Measurements from ENCODE around the gene CACNA2D4.

CACNA2D4 gene

GRCh38 chr12:1852076-1852475 is 66.4 kb downstream of the CACNA2D4 start:
- Histone ChIP-seq H3K9ac (no peak overlapping the region), H3K4me2 (no peak overlapping the region), H3K79me2 (ENCODE audit: insufficient read depth, low read depth) (no peaks in the 10 kb centered on the region), H3K4me1 (ENCODE audit: low read depth, poor library complexity, severe bottlenecking) (no peaks in the 10 kb centered on the region), H4K20me1 (ENCODE audit: insufficient read depth) (no peaks in the 10 kb centered on the region), H3K27me3 (ENCODE audit: insufficient read depth, low read depth) (no peaks in the 10 kb centered on the region; the same call in 1 of the 2 replicates), H3K4me3 (IDR thresholded peaks at IDR 0.05; ENCODE audit: insufficient read depth, low read depth, low read length) (no peak overlapping the region), H3K27ac (no peak overlapping the region), H3K36me3 (ENCODE audit: insufficient read depth) (no peaks in the 10 kb centered on the region), H2AFZ (ENCODE audit: low read depth) (no peak overlapping the region)
- TF ChIP-seq CTCF (conservative IDR thresholded peaks at IDR 0.05; ENCODE audit: low read depth, low read length), result no peak

- no peaks in the 10 kb centered on the region for H3K36me3 ChIP-seq (ENCODE audit: insufficient read depth)
- TF ChIP-seq CTCF (conservative IDR thresholded peaks at IDR 0.05; ENCODE audit: low read depth, low read length), result no peak
- H3K4me2 ChIP-seq, result no peak overlapping the region
- no peaks in the 10 kb centered on the region for H4K20me1 ChIP-seq (ENCODE audit: insufficient read depth)
- H3K79me2 ChIP-seq (ENCODE audit: insufficient read depth, low read depth), result no peaks in the 10 kb centered on the region
- H3K9ac ChIP-seq, result no peak overlapping the region
- no peak overlapping the region for H3K4me3 ChIP-seq (IDR thresholded peaks at IDR 0.05; ENCODE audit: insufficient read depth, low read depth, low read length)
- H3K27me3 ChIP-seq (ENCODE audit: insufficient read depth, low read depth), result no peaks in the 10 kb centered on the region; the same call in 1 of the 2 replicates
- no peak overlapping the region for H3K27ac ChIP-seq
- no peaks in the 10 kb centered on the region for H3K4me1 ChIP-seq (ENCODE audit: low read depth, poor library complexity, severe bottlenecking)
- no peak overlapping the region for H2AFZ ChIP-seq (ENCODE audit: low read depth)
Measured at GRCh38 chr12:1851151-1851701, 67.2 kb downstream of the CACNA2D4 start.

GRCh38 chr12:1848745-1849144 is 69.7 kb downstream of the CACNA2D4 start:
- H3K27ac ChIP-seq, result no peak overlapping the region
- H3K4me3 ChIP-seq (IDR thresholded peaks at IDR 0.05; ENCODE audit: insufficient read depth, low read depth, low read length), result no peak overlapping the region
- no peaks in the 10 kb centered on the region for H3K36me3 ChIP-seq (ENCODE audit: insufficient read depth)
- no peaks in the 10 kb centered on the region for H3K79me2 ChIP-seq (ENCODE audit: insufficient read depth, low read depth)
- no peaks in the 10 kb centered on the region for H4K20me1 ChIP-seq (ENCODE audit: insufficient read depth)
- TF ChIP-seq CTCF (conservative IDR thresholded peaks at IDR 0.05; ENCODE audit: low read depth, low read length), result no peak
- peaks cover 17% of the 10 kb centered on the region; the same call in 1 of the 2 replicates for H3K27me3 ChIP-seq (ENCODE audit: insufficient read depth, low read depth)
- H3K4me1 ChIP-seq (ENCODE audit: low read depth, poor library complexity, severe bottlenecking), result no peaks in the 10 kb centered on the region
- H3K9ac ChIP-seq, result no peak overlapping the region
- H2AFZ ChIP-seq (ENCODE audit: low read depth), result no peak overlapping the region
- no peak overlapping the region for H3K4me2 ChIP-seq

GRCh38 chr12:1848146-1848545 is 70.3 kb downstream of the CACNA2D4 start:
- Histone ChIP-seq H3K27ac (no peak overlapping the region), H3K36me3 (ENCODE audit: insufficient read depth) (no peaks in the 10 kb centered on the region), H3K27me3 (ENCODE audit: insufficient read depth, low read depth) (peaks cover 23% of the 10 kb centered on the region; the same call in 1 of the 2 replicates), H3K9ac (no peak overlapping the region), H3K4me2 (no peak overlapping the region), H3K4me3 (IDR thresholded peaks at IDR 0.05; ENCODE audit: insufficient read depth, low read depth, low read length) (no peak overlapping the region), H4K20me1 (ENCODE audit: insufficient read depth) (no peaks in the 10 kb centered on the region), H3K79me2 (ENCODE audit: insufficient read depth, low read depth) (no peaks in the 10 kb centered on the region), H2AFZ (ENCODE audit: low read depth) (no peak overlapping the region), H3K4me1 (ENCODE audit: low read depth, poor library complexity, severe bottlenecking) (no peaks in the 10 kb centered on the region)
- TF ChIP-seq CTCF (conservative IDR thresholded peaks at IDR 0.05; ENCODE audit: low read depth, low read length), result no peak

Data from KMS-11 (cell line).